Breast epithelium (tissue), 4 donors: ENCODE data around the gene PAMR1. TPM values are rescaled to one million over a fixed set of nuclear protein-coding genes. Genes with fewer than 3 reads are reported as not detected.
A peak's percentile ranks its signal among the peaks of the same experiment; 100 is the strongest.

ENCODE experiments used
- DNase-seq, 2 donors: peaks; one replicate each; pipeline ENCODE4 v3.0.0-alpha.2; 2019; ENCODE audit warnings: low spot score in 2 of 2
- H3K27ac ChIP-seq, 2 donors: fragments of 200-600 bp; sonication (generic) in 1 of 2; one replicate each; pipeline ENCODE4 v1.5.1; 2016 to 2019; ENCODE audit warnings: mild to moderate bottlenecking in 1 of 2
- H3K27me3 ChIP-seq, 2 donors: fragments of 200-600 bp; sonication (generic) in 1 of 2; one replicate each; pipeline versions ENCODE4 v1.5.1 to v1.6.0; 2017 to 2019; ENCODE audit warnings: control low read depth in 1 of 2, mild to moderate bottlenecking in 1 of 2
- H3K36me3 ChIP-seq: fragments of 200-600 bp; one replicate; pipeline ENCODE4 v1.5.1; 2019
- H3K4me1 ChIP-seq, 2 donors: fragments of 200-600 bp; sonication (generic); one replicate each; pipeline ENCODE4 v1.5.1; 2016 to 2019; ENCODE audit warnings: control low read depth in 1 of 2
- H3K4me3 ChIP-seq, 3 donors: fragments of 200-600 bp; sonication (generic); 1 replicate in 2 of 3; 2 replicates in 1 of 3; pipeline ENCODE4 v1.5.1; 2016 to 2019; ENCODE audit warnings: mild to moderate bottlenecking in 3 of 3, moderate library complexity in 2 of 3
- H3K9me3 ChIP-seq, 2 donors: fragments of 200-600 bp; sonication (generic) in 1 of 2; one replicate each; pipeline ENCODE4 v1.5.1; 2016 to 2019; ENCODE audit warnings: control low read depth in 1 of 2
- CTCF ChIP-seq, 3 donors: fragments of 450-650 bp; IDR thresholded peaks; one replicate each; pipeline ENCODE4 v1.5.1; 2016 to 2017; ENCODE audit warnings: antibody characterized with exemption in 3 of 3, mild to moderate bottlenecking in 3 of 3, moderate library complexity in 3 of 3
- POLR2A ChIP-seq: fragments of 450-650 bp; IDR thresholded peaks from one replicate; pipeline ENCODE4 v1.6.1; 2016; ENCODE audit warnings: antibody characterized with exemption, mild to moderate bottlenecking, moderate library complexity
- POLR2AphosphoS5 ChIP-seq, 3 donors: sonication (generic); formaldehyde crosslinking; IDR thresholded peaks; one replicate each; pipeline ENCODE4 v1.6.1; 2017; ENCODE audit warnings: antibody characterized with exemption in 3 of 3
- intact Hi-C: fragments of 100-400 bp; cut with DNase I; formaldehyde crosslinking; loops from one replicate; pipeline ENCODE4 v1.15.1; 2023; ENCODE audit warnings: low total_unique reads
- total RNA-seq, 3 donors: library from RNA; depleted of rRNA; stranded (reverse); fragments of >200 nt; gene quantifications; one replicate each; pipeline ENCODE4 v1.1.0, GENCODE V29; 2016

PAMR1 gene
- total RNA-seq, 3 donors from 2014 or later, result 8.8 to 36.4 (median 11.3) TPM

GRCh38 chr11:35554491-35555437, 29.3 kb upstream of the PAMR1 start:
- no peaks in the 10 kb centered on the region for H3K27me3 ChIP-seq

GRCh38 chr11:35553831-35554230, 28.4 kb upstream of the PAMR1 start:
- no peak for DNase-seq
- Histone ChIP-seq H3K4me3 (no peak overlapping the region), H3K9me3 (no peaks in the 10 kb centered on the region), H3K36me3 (no peaks in the 10 kb centered on the region), H3K4me1 (no peaks in the 10 kb centered on the region), H3K27ac (no peak overlapping the region), H3K27me3 (no peaks in the 10 kb centered on the region)
- intact Hi-C loops, result no loop called here
- TF ChIP-seq POLR2AphosphoS5 (IDR thresholded peaks at IDR 0.05) (no peak), POLR2A (no peak), CTCF (IDR thresholded peaks at IDR 0.05) (no peak)

More at GRCh38 chr11:35554491-35555437, 29.3 kb upstream of the PAMR1 start:
- Histone ChIP-seq H3K9me3 (no peaks in the 10 kb centered on the region), H3K4me3 (no peak overlapping the region), H3K4me1 (no peaks in the 10 kb centered on the region), H3K27ac (no peak overlapping the region), H3K36me3 (no peaks in the 10 kb centered on the region)
- no peak for DNase-seq
- intact Hi-C loops, result no loop called here
- TF ChIP-seq POLR2A, result no peak
- peak in 1 of 3 donors; percentile 21 for TF ChIP-seq CTCF (IDR thresholded peaks at IDR 0.05)
- no peak for TF ChIP-seq POLR2AphosphoS5 (IDR thresholded peaks at IDR 0.05)

GRCh38 chr11:35553021-35553420, 27.6 kb upstream of the PAMR1 start:
- intact Hi-C loops, result no loop called here
- Histone ChIP-seq H3K27me3 (no peaks in the 10 kb centered on the region), H3K27ac (no peak overlapping the region), H3K36me3 (no peaks in the 10 kb centered on the region), H3K4me1 (no peaks in the 10 kb centered on the region), H3K9me3 (no peaks in the 10 kb centered on the region), H3K4me3 (no peak overlapping the region)
- no peak for DNase-seq
- TF ChIP-seq POLR2A (no peak), CTCF (IDR thresholded peaks at IDR 0.05) (no peak), POLR2AphosphoS5 (IDR thresholded peaks at IDR 0.05) (no peak)

- no peaks in the 10 kb centered on the region for H3K27me3 ChIP-seq
- H3K27ac ChIP-seq, result no peak overlapping the region
- DNase-seq, result no peak
- H3K4me3 ChIP-seq, result no peak overlapping the region
- H3K9me3 ChIP-seq, result no peaks in the 10 kb centered on the region
- intact Hi-C loops, result no loop called here
- no peaks in the 10 kb centered on the region for H3K4me1 ChIP-seq
- H3K36me3 ChIP-seq, result no peaks in the 10 kb centered on the region
- TF ChIP-seq POLR2A (no peak), CTCF (IDR thresholded peaks at IDR 0.05) (no peak), POLR2AphosphoS5 (IDR thresholded peaks at IDR 0.05) (no peak)
These were observed 27.2 kb upstream of the PAMR1 start for GRCh38 chr11:35552616-35553015.

- TF ChIP-seq POLR2A (no peak), CTCF (IDR thresholded peaks at IDR 0.05) (no peak), POLR2AphosphoS5 (IDR thresholded peaks at IDR 0.05) (no peak)
- intact Hi-C loops, result no loop called here
- no peak for DNase-seq
- no peaks in the 10 kb centered on the region for H3K9me3 ChIP-seq
- no peaks in the 10 kb centered on the region for H3K27me3 ChIP-seq
- H3K36me3 ChIP-seq, result no peaks in the 10 kb centered on the region
- no peaks in the 10 kb centered on the region for H3K4me1 ChIP-seq
- no peak overlapping the region for H3K27ac ChIP-seq
- H3K4me3 ChIP-seq, result no peak overlapping the region
These were observed 25.1 kb upstream of the PAMR1 start for GRCh38 chr11:35550374-35551036.
